HG03196 (cell line): ENCODE data around the gene MLLT6.

ENCODE experiments used
- ATAC-seq: cut with Tn5 transposase; IDR thresholded peaks from one replicate; pipeline ENCODE4 v1.9.1; 2021; ENCODE audit not compliant: unreplicated experiment

MLLT6 gene

GRCh38 chr17:38704606-38705522 is at the start of gene MLLT6:
Gene MLLT6, plus strand, starts transcription at chr17:38705273. Its CDS starts 360 bp downstream, at chr17:38705633.
- no peak for ATAC-seq

- ATAC-seq = no peak
These were observed 47.9 kb upstream of the MLLT6 start for GRCh38 chr17:38656959-38657823.

- ATAC-seq = no peak
These were observed 47.0 kb upstream of the MLLT6 start for GRCh38 chr17:38657824-38658740.

- no peak for ATAC-seq
These were observed 46.2 kb upstream of the MLLT6 start for GRCh38 chr17:38658741-38659345.

DNA sequence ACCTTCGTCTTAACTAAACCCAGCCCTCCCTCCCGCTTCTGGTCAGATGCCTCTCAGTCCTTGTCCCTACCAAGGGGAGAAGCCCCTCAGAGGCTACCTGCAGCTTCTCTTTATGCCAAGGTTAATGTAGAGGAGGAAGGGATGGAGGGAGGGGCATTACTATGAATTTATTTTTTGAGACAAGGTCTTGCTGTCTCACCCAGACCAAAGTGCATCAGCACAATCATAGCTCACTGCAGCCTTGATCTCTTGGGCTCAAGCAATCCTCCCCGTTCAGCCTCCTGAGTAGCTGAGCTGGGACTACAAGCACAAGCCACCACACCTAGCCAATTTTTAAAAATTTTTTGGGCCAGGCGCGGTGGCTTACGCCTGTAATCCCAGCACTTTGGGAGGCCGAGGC is 45.7 kb upstream of the MLLT6 start:
- no peak for ATAC-seq

- no peak for ATAC-seq
These were observed 44.7 kb upstream of the MLLT6 start for GRCh38 chr17:38660097-38661025.

- no peak for ATAC-seq
These were observed 41.8 kb upstream of the MLLT6 start for GRCh38 chr17:38663125-38663751.

DNA sequence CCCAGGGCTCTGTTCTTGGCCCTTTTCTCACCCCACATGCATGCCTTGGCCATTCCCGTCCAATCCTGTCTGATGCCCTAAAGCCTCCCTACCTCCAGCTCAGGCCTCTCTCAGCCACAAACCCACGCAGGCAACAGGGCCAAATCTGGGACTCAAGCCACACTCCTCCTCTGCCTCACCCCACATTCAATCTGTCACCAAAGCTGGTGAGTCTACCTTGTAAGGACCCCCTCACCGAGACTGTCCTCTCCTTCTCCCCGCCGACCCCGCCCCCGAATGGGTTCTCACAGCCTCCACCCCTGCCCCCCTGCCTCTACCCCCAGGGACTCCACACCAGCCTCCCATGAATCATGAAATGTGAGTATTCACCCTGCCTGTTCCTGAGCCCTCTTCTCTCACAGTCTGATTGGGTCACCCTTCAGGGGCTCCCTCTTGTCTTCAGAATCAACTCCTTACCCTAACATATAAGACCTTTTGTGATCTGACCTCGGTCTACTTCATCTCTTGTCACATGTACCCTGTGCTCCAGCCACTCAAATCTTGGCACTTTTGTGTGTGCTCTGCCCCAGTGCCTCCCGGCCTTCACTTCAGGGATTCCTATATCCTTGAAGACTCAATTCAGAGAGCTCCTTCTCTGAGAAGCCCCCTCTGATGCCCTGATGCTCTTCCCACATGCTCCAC is 41.0 kb upstream of the MLLT6 start:
- no peak for ATAC-seq

DNA sequence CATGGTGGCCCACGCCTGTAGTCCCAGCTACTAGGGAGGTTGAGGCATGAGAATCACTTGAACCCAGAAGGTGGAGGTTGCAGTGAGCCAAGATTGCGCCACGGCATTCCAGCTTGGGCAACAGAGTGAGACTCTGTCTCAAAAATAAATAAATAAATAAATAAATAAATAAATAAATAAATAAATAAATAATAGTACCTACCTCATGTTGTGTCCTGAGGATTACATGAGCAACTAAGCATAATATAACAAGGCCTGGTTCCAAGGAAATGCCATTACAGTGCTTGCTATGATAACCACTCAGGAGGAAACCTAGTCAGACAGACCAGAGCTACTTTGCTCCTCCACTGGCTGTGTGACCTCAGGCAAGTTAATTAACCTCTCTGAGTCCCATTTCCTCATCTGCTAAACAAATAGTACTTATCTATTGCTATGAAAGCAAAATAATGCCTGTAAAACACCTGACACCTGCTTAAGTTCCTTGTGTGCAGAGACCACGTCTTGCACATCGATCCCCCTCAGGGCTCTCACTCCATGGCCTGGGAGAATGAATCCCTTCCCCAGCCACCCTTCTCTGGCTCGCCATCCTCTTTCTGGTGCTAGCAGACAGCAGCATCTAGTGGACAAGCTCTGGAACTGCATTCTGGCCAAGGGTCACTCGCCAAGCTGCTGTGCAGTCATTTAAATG is 37.8 kb upstream of the MLLT6 start:
- no peak for ATAC-seq

- no peak for ATAC-seq
These were observed 37.3 kb upstream of the MLLT6 start for GRCh38 chr17:38667787-38668122.

GRCh38 chr17:38669520-38669919 is 35.6 kb upstream of the MLLT6 start:
- no peak for ATAC-seq

GRCh38 chr17:38671939-38672720 is 32.9 kb upstream of the MLLT6 start:
- ATAC-seq = no peak

- ATAC-seq = no peak
These were observed 32.0 kb upstream of the MLLT6 start for GRCh38 chr17:38672788-38673706.

- ATAC-seq = peak; percentile 8
These were observed 31.4 kb upstream of the MLLT6 start for GRCh38 chr17:38673707-38674013.

DNA sequence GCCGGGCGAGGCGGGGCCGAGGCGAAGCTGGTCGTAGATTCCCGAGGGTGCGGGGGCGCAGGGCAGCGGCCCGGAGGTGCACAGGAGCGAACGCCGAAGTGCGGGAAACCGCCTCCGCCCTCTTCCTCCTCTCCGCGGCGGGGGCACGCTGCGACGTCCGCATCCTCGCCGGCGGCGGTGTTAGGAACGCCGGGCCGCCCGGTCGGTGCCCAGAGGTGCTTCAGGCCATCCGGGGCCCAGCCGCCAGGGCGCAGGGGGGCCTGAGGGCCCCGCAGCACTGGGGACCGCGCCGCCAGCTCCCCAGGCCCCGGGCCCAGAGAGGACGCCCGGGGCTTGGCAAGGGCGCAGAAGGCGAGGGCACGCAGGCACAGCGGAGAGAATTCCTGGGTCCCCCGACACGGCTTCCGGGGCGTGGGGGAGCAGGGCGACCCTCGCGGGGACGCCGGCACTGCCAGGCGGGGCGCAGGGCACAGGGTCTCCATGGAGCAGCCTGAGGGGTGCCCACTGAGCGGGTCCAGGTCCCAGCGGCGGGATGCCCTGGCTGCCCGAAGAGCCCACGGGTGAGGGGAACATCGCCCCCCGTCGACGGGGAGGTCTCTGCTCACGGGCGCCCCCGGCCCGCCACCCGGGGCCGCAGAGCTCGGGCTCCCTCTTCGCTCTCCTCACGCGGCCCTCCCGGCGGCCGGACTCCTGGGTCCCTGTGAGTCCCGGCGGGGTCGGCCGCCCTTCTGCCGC is 30.9 kb upstream of the MLLT6 start:
- peak; percentile 27 for ATAC-seq
